Measurements from ENCODE around the gene GPC3. TPM values are rescaled to one million over a fixed set of nuclear protein-coding genes. Genes with fewer than 3 reads are reported as not detected.

Gene GPC3
- polyA plus RNA-seq, 4 donors = 980 to 2,545 (median 1,382) TPM

- DNase-seq (ENCODE audit: low read depth in 4 of 4, low spot score in 3 of 4) = no peak
Observed at GRCh38 chrX:133661962-133662839, 323.2 kb downstream of the GPC3 start.

GRCh38 chrX:133660281-133660680, 325.1 kb downstream of the GPC3 start:
- no peak for DNase-seq (ENCODE audit: low read depth in 4 of 4, low spot score in 3 of 4)

GRCh38 chrX:133658293-133658911, 327.0 kb downstream of the GPC3 start:
- no peak for DNase-seq (ENCODE audit: low read depth in 4 of 4, low spot score in 3 of 4)

- no peak for DNase-seq (ENCODE audit: low read depth in 4 of 4, low spot score in 3 of 4)
Observed at GRCh38 chrX:133655275-133656265, 329.8 kb downstream of the GPC3 start.

GRCh38 chrX:133654811-133655210, 330.6 kb downstream of the GPC3 start:
- DNase-seq (ENCODE audit: low read depth in 4 of 4, low spot score in 3 of 4) = no peak

GRCh38 chrX:133653358-133653757, 332.0 kb downstream of the GPC3 start:
- no peak for DNase-seq (ENCODE audit: low read depth in 4 of 4, low spot score in 3 of 4)

GRCh38 chrX:133652185-133652584, 333.2 kb downstream of the GPC3 start:
- no peak for DNase-seq (ENCODE audit: low read depth in 4 of 4, low spot score in 3 of 4)

GRCh38 chrX:133650239-133650638, 335.2 kb downstream of the GPC3 start:
- no peak for DNase-seq (ENCODE audit: low read depth in 4 of 4, low spot score in 3 of 4)

GRCh38 chrX:133649651-133650050, 335.7 kb downstream of the GPC3 start:
- no peak for DNase-seq (ENCODE audit: low read depth in 4 of 4, low spot score in 3 of 4)

- no peak for DNase-seq (ENCODE audit: low read depth in 4 of 4, low spot score in 3 of 4)
Observed at GRCh38 chrX:133648594-133648993, 336.8 kb downstream of the GPC3 start.

- DNase-seq (ENCODE audit: low read depth in 4 of 4, low spot score in 3 of 4) = no peak
Observed at GRCh38 chrX:133646719-133647116, 338.7 kb downstream of the GPC3 start.

GRCh38 chrX:133645977-133646718, 339.2 kb downstream of the GPC3 start:
- no peak for DNase-seq (ENCODE audit: low read depth in 4 of 4, low spot score in 3 of 4)

- no peak for DNase-seq (ENCODE audit: low read depth in 4 of 4, low spot score in 3 of 4)
Observed at GRCh38 chrX:133645256-133645655, 340.1 kb downstream of the GPC3 start.

- DNase-seq (ENCODE audit: low read depth in 4 of 4, low spot score in 3 of 4) = no peak
Observed at GRCh38 chrX:133640161-133641015, 345.0 kb downstream of the GPC3 start.

GRCh38 chrX:133639726-133640125, 345.7 kb downstream of the GPC3 start:
- no peak for DNase-seq (ENCODE audit: low read depth in 4 of 4, low spot score in 3 of 4)

GRCh38 chrX:133638285-133638684, 347.1 kb downstream of the GPC3 start:
- DNase-seq (ENCODE audit: low read depth in 4 of 4, low spot score in 3 of 4) = no peak

GRCh38 chrX:133637765-133638164, 347.6 kb downstream of the GPC3 start:
- DNase-seq (ENCODE audit: low read depth in 4 of 4, low spot score in 3 of 4) = no peak

GRCh38 chrX:133636009-133636408, 349.4 kb downstream of the GPC3 start:
- no peak for DNase-seq (ENCODE audit: low read depth in 4 of 4, low spot score in 3 of 4)

- no peak for DNase-seq (ENCODE audit: low read depth in 4 of 4, low spot score in 3 of 4)
Observed at GRCh38 chrX:133634416-133634815, 351.0 kb downstream of the GPC3 start.

Data from left renal pelvis (tissue), 4 donors.